H9 (cell line): ENCODE data around the gene NRP1. TPM values are rescaled to one million over a fixed set of nuclear protein-coding genes. Genes with fewer than 3 reads are reported as not detected.

Experiments
- DNase-seq: peaks from one replicate; pipeline ENCODE4 v3.0.0-alpha.2; 2017
- H2AFZ ChIP-seq: one replicate; pipeline ENCODE4 v1.6.1; 2013; ENCODE audit warnings: mild to moderate bottlenecking, low read length, control low read depth, moderate library complexity
- H2AK5ac ChIP-seq: 2 replicates; pipeline ENCODE4 v1.6.1; 2013; ENCODE audit warnings: low read length, control low read depth, mixed read lengths; ENCODE audit not compliant: insufficient read length
- H2BK120ac ChIP-seq: one replicate; pipeline ENCODE4 v1.6.1; 2013; ENCODE audit warnings: low read depth, mild to moderate bottlenecking, low read length, control low read depth, inconsistent platforms; ENCODE audit not compliant: poor library complexity, severe bottlenecking
- H2BK12ac ChIP-seq: 2 replicates; pipeline ENCODE4 v1.6.1; 2013; ENCODE audit warnings: low read length, control low read depth, mixed read lengths, low read depth; ENCODE audit not compliant: insufficient read length
- H2BK15ac ChIP-seq: 2 replicates; pipeline ENCODE4 v1.6.1; 2013; ENCODE audit warnings: low read depth, low read length, control low read depth
- H2BK20ac ChIP-seq: one replicate; pipeline ENCODE4 v1.6.1; 2013; ENCODE audit warnings: low read depth, mild to moderate bottlenecking, low read length, control low read depth, inconsistent platforms; ENCODE audit not compliant: poor library complexity, severe bottlenecking
- H2BK5ac ChIP-seq: 2 replicates; pipeline ENCODE4 v1.6.1; 2013; ENCODE audit warnings: low read length, control low read depth, mixed read lengths; ENCODE audit not compliant: insufficient read length
- H3K14ac ChIP-seq: 2 replicates; pipeline ENCODE4 v1.6.1; 2013; ENCODE audit warnings: low read length, control low read depth; ENCODE audit not compliant: insufficient read depth
- H3K18ac ChIP-seq: 2 replicates; pipeline ENCODE4 v1.6.1; 2013; ENCODE audit warnings: low read depth, mild to moderate bottlenecking, mixed read lengths, low read length, control low read depth; ENCODE audit not compliant: insufficient read length
- H3K23ac ChIP-seq: 2 replicates; pipeline ENCODE4 v1.6.1; 2013; ENCODE audit warnings: low read length, control low read depth, mixed read lengths, low read depth; ENCODE audit not compliant: insufficient read length
- H3K23me2 ChIP-seq: 2 replicates; pipeline ENCODE4 v1.6.1; 2013; ENCODE audit warnings: low read depth, mild to moderate bottlenecking, mixed read lengths, low read length, control low read depth; ENCODE audit not compliant: insufficient read length, poor library complexity, severe bottlenecking
- H3K27ac ChIP-seq: 2 replicates; pipeline ENCODE4 v1.5.1; 2013; ENCODE audit warnings: low read length, control low read depth, mixed read lengths, low read depth; ENCODE audit not compliant: insufficient read length
- H3K27me3 ChIP-seq: 2 replicates; pipeline ENCODE4 v1.6.1; 2013; ENCODE audit warnings: low read length, control low read depth, inconsistent platforms; ENCODE audit not compliant: insufficient read depth
- H3K4ac ChIP-seq: 2 replicates; pipeline ENCODE4 v1.6.1; 2013; ENCODE audit warnings: low read depth, mild to moderate bottlenecking, control low read depth, inconsistent platforms, low read length, moderate library complexity
- H3K4me1 ChIP-seq: 2 replicates; pipeline ENCODE4 v1.6.1; 2013; ENCODE audit warnings: low read length, control low read depth, inconsistent platforms; ENCODE audit not compliant: insufficient read depth
- H3K4me2 ChIP-seq: 2 replicates; pipeline ENCODE4 v1.6.1; 2013; ENCODE audit warnings: low read length, control low read depth, mixed read lengths; ENCODE audit not compliant: insufficient read length, insufficient read depth
- H3K56ac ChIP-seq: 2 replicates; pipeline ENCODE4 v1.6.1; 2013; ENCODE audit warnings: low read depth, mild to moderate bottlenecking, mixed read lengths, low read length, control low read depth; ENCODE audit not compliant: insufficient read length
- H3K79me1 ChIP-seq: 2 replicates; pipeline ENCODE4 v1.6.1; 2013; ENCODE audit warnings: low read depth, mild to moderate bottlenecking, moderate library complexity, low read length, control low read depth, inconsistent platforms; ENCODE audit not compliant: insufficient read depth, poor library complexity, severe bottlenecking
- H3K79me2 ChIP-seq: 2 replicates; pipeline ENCODE4 v1.6.1; 2013; ENCODE audit warnings: low read length, control low read depth, inconsistent platforms; ENCODE audit not compliant: insufficient read depth
- H3K9ac ChIP-seq: 2 replicates; pipeline ENCODE4 v1.6.1; 2013; ENCODE audit warnings: low read length, control low read depth, mixed read lengths; ENCODE audit not compliant: insufficient read length; ENCODE audit errors: extremely low read depth
- H3K9me3 ChIP-seq: one replicate; pipeline ENCODE4 v1.6.1; 2013; ENCODE audit warnings: low read depth, low read length, inconsistent platforms; ENCODE audit not compliant: control insufficient read depth
- H3T11ph ChIP-seq: one replicate; pipeline ENCODE4 v1.6.1; 2013; ENCODE audit warnings: mild to moderate bottlenecking, low read length, control low read depth, inconsistent platforms
- H4K20me1 ChIP-seq: one replicate; pipeline ENCODE4 v1.6.1; 2013; ENCODE audit not compliant: control insufficient read depth, insufficient read length, insufficient read depth
- H4K5ac ChIP-seq: 2 replicates; pipeline ENCODE4 v1.6.1; 2013; ENCODE audit warnings: low read depth, mild to moderate bottlenecking, mixed read lengths, low read length, control low read depth; ENCODE audit not compliant: insufficient read length
- H4K8ac ChIP-seq: replicated peaks from 2 replicates; pipeline ENCODE4 v1.6.1; 2013; ENCODE audit warnings: low read length, control low read depth, mixed read lengths, low read depth; ENCODE audit not compliant: insufficient read length
- H4K91ac ChIP-seq: 2 replicates; pipeline ENCODE4 v1.6.1; 2013; ENCODE audit warnings: low read depth, mild to moderate bottlenecking, moderate library complexity, mixed read lengths, low read length, control low read depth; ENCODE audit not compliant: insufficient read length
- H3K27ac Mint-ChIP-seq, 3 experiments: 2 replicates in 2 of 3; 3 replicates in 1 of 3; pipeline ENCODE4 v1.8.0; 2020 to 2021; ENCODE audit warnings: mixed read lengths in 3 of 3, mild to moderate bottlenecking in 1 of 3, moderate library complexity in 1 of 3
- H3K27me3 Mint-ChIP-seq: 2 replicates; pipeline ENCODE4 v1.8.0; 2021; ENCODE audit warnings: low read depth, mild to moderate bottlenecking, moderate library complexity, mixed read lengths
- H3K36me3 Mint-ChIP-seq, 3 experiments: 2 replicates in 2 of 3; 3 replicates in 1 of 3; pipeline ENCODE4 v1.8.0; 2020 to 2021; ENCODE audit warnings: low read depth in 3 of 3, mixed read lengths in 3 of 3; ENCODE audit not compliant: insufficient read depth in 1 of 3
- H3K4me1 Mint-ChIP-seq, 2 experiments: 2 replicates each; pipeline ENCODE4 v1.8.0; 2020; ENCODE audit warnings: mixed read lengths in 2 of 2
- H3K4me3 Mint-ChIP-seq, 2 experiments: 2 replicates in 1 of 2; 3 replicates in 1 of 2; pipeline ENCODE4 v1.8.0; 2020 to 2021; ENCODE audit warnings: mild to moderate bottlenecking in 2 of 2, mixed read lengths in 2 of 2, moderate library complexity in 1 of 2
- H3K9me3 Mint-ChIP-seq, 2 experiments: 2 replicates in 1 of 2; 3 replicates in 1 of 2; pipeline ENCODE4 v1.8.0; 2020; ENCODE audit warnings: mild to moderate bottlenecking in 2 of 2, mixed read lengths in 2 of 2, moderate library complexity in 1 of 2
- CTCF ChIP-seq: fragments of 200-600 bp; sonication (generic); conservative IDR thresholded peaks from 3 replicates; pipeline ENCODE4 v1.8.0; 2021; ENCODE audit warnings: antibody characterized with exemption, mild to moderate bottlenecking
- WGBS: extraction: QIAGEN DNeasy Blood & Tissue Kit; methylation state at CpG from one replicate; pipeline ENCODE4 v1.1.7; 2013; ENCODE audit warnings: missing lambda C conversion rate, low lambda C conversion rate, mixed read lengths; ENCODE audit not compliant: insufficient read length; ENCODE audit errors: extremely low coverage; 5-methylcytosine and 5-hydroxymethylcytosine counted together
- total RNA-seq: library from RNA; stranded (reverse); gene quantifications from 2 replicates; pipeline ENCODE4 v1.2.1, GENCODE V29; 2021

NRP1 gene
- total RNA-seq, 1 experiment from 2014 or later: 4.6 TPM

- H2BK120ac ChIP-seq: no peak overlapping the region
- H3K23me2 ChIP-seq: no peaks in the 10 kb centered on the region
- no CpG with 5 or more reads among the region's 1 CpG for WGBS
- H3K27ac ChIP-seq: no peak overlapping the region
- no peak overlapping the region for H3T11ph ChIP-seq
- no peaks in the 10 kb centered on the region for H4K20me1 ChIP-seq
- no peak overlapping the region for H4K8ac ChIP-seq
- no peak overlapping the region for H2BK15ac ChIP-seq
- no peak overlapping the region for H2AFZ ChIP-seq
- no peaks in the 10 kb centered on the region for H3K79me2 ChIP-seq
- no peak overlapping the region for H3K9ac ChIP-seq
- no peak overlapping the region for H3K4me3 Mint-ChIP-seq
- H3K23ac ChIP-seq: no peak overlapping the region
- no peaks in the 10 kb centered on the region for H3K9me3 Mint-ChIP-seq
- H4K91ac ChIP-seq: no peak overlapping the region
- no peak overlapping the region for H3K56ac ChIP-seq
- H3K79me1 ChIP-seq: no peaks in the 10 kb centered on the region
- no peaks in the 10 kb centered on the region for H3K27me3 Mint-ChIP-seq
- H3K4me1 Mint-ChIP-seq: no peaks in the 10 kb centered on the region
- H2BK12ac ChIP-seq: no peak overlapping the region
- no peaks in the 10 kb centered on the region for H3K4me1 ChIP-seq
- no peak overlapping the region for H3K4ac ChIP-seq
- no peak overlapping the region for H2BK5ac ChIP-seq
- no peaks in the 10 kb centered on the region for H3K9me3 ChIP-seq
- H3K27ac Mint-ChIP-seq: no peak overlapping the region
- no peaks in the 10 kb centered on the region for H3K36me3 Mint-ChIP-seq
- H2AK5ac ChIP-seq: no peak overlapping the region
- H3K18ac ChIP-seq: no peak overlapping the region
- no peak overlapping the region for H3K4me2 ChIP-seq
- no peak overlapping the region for H2BK20ac ChIP-seq
- H4K5ac ChIP-seq: no peak overlapping the region
- TF ChIP-seq CTCF: no peak
- H3K27me3 ChIP-seq: no peaks in the 10 kb centered on the region
- no peak overlapping the region for H3K14ac ChIP-seq
- no peak for DNase-seq
These were observed 89.1 kb downstream of the NRP1 start for GRCh38 chr10:33245343-33245742.
